Measurements from ENCODE around the gene TMEM101.
"Not testable (repeated sequence)": the region's sequence is repeated elsewhere in the genome, so short reads cannot be mapped to it uniquely, and the experiment has no call there.

The TMEM101 gene

GRCh38 chr17:44023545-44024270 is 8.9 kb upstream of the TMEM101 start:
- no peak for DNase-seq

- no peak for DNase-seq
Observed at GRCh38 chr17:44022246-44022645, 7.5 kb upstream of the TMEM101 start.

DNA sequence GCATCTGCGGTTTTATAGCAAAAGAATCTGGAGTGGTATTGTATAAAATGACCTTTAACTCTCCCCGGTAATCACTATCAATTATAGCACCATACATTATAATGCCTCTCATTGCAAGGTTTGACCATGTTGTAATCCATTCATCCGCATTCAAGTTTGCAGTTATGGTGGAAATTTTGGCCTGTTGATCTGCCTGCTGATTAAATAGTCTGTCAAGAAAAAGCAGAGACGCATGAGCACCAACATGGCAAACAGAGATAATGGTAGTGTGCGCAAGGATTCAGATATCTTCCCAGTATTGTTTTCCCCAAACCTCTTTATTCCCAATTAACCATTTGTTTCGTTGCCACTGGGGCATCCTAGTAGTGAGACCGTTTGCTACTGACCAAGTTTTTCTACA is 6.5 kb upstream of the TMEM101 start:
- DNase-seq: not testable (repeated sequence)

- DNase-seq: no peak
Observed at GRCh38 chr17:44014133-44014436, 678 bp downstream of the TMEM101 start.

- no peak for DNase-seq
Observed at GRCh38 chr17:44012874-44013273, 1.9 kb downstream of the TMEM101 start.

- no peak for DNase-seq
Observed at GRCh38 chr17:44012391-44012790, 2.4 kb downstream of the TMEM101 start.

DNA sequence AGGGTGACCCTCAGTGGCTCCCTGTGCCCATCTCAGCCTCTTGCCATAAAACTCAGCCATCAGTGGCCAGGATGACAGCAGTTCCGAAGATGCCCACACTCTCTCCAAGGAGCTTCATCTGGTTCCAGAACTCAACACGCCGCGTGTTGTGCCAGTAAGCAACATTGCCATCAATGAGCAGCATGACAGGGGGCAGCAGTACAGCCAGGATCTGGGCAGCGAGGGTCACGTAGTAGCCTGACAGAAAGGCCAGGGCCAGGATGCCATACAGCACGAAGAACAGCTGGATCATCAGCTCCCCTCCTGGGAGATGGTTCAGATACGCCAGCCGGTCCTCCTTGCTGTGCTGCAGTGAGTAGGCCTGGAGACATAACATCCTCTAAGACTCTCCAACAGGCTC is 2.9 kb downstream of the TMEM101 start:
- DNase-seq: no peak

DNA sequence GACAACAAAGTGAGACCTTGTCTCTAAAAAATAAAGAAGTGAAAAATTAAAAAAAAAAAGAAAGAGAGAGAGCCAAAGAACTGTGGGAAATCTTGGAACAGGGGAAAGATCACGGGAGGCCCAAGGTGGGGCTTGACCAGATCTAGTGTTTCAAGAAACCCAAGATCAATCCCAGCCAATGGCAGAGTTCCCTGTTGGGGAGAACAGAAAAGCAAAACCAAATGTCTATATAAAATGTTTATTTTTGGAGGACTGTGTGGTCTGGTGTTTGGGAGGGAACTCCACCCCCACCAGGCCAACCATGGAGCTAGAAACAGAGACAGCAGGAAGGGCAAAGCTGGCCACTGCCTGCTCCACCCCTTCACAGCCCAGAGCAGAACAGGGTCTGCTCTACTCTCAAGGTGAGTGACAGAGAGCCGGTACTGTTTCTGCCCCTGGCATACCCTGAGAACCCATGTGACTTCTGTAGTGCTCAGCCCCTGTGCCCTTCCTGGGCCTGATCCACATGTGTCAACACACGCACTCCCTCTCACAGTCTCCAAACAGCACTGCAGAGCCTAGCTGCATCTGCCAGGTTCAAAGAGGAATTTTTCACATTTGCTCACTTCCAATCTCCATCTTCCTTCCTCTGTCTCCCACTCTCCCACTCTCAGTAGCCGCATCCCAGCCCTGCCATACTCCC is 3.7 kb downstream of the TMEM101 start:
- no peak for DNase-seq

- DNase-seq: no peak
Observed at GRCh38 chr17:44008205-44008909, 6.4 kb downstream of the TMEM101 start.

DNA sequence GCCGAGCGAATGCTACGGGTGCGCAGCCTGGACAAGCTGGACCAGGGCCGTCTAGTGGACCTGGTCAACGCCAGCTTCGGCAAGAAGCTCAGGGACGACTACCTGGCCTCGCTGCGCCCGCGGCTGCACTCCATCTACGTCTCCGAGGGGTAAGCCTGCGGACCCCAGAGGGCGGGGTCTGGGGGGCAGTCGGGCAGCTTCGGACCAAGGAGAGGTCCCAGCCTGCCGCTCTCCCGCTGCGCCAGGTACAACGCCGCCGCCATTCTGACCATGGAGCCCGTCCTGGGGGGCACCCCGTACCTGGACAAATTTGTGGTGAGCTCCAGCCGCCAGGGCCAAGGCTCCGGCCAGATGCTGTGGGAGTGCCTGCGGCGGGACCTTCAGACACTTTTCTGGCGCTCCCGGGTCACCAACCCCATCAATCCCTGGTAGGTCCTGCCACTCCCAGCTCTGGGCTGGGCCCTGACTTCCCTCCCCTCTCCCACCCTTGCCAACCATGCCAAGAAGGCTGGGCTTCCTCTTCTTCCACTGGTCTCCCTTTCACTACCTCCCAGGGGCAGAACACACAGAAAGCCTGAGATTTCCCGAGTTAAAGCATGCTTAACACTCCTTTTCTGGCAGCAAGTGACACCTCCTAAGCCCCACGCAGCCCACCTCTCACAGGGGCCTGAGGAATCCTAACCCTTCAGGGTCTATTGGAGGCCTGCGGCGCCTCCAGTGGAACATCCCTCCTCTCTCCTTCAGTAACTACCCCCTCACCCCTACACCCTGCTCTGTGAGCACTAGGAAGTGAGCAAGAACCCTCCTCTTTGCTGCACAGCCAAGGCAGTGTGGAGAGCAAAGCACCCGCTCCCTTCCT is 7.2 kb downstream of the TMEM101 start:
- no peak for DNase-seq

- DNase-seq: peak; percentile 92
Observed at GRCh38 chr17:44006598-44007345, 8.0 kb downstream of the TMEM101 start.

DNA sequence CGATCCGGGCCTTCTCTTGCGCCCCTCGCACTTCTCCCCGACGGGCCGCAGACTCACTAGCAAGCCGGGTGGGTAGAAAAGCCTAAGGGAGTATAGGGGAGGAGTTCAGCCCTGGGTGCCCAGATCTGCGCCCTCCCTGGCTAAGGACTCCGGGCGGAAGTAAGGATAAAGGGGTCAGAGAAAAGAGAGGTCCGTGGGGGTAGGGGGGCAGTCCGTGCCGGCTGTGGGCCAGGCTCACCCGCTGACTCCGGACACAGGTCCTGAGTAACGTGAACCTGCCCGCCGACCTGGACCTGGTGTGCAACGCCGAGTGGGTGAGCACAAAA is 8.5 kb downstream of the TMEM101 start:
- no peak for DNase-seq

DNA sequence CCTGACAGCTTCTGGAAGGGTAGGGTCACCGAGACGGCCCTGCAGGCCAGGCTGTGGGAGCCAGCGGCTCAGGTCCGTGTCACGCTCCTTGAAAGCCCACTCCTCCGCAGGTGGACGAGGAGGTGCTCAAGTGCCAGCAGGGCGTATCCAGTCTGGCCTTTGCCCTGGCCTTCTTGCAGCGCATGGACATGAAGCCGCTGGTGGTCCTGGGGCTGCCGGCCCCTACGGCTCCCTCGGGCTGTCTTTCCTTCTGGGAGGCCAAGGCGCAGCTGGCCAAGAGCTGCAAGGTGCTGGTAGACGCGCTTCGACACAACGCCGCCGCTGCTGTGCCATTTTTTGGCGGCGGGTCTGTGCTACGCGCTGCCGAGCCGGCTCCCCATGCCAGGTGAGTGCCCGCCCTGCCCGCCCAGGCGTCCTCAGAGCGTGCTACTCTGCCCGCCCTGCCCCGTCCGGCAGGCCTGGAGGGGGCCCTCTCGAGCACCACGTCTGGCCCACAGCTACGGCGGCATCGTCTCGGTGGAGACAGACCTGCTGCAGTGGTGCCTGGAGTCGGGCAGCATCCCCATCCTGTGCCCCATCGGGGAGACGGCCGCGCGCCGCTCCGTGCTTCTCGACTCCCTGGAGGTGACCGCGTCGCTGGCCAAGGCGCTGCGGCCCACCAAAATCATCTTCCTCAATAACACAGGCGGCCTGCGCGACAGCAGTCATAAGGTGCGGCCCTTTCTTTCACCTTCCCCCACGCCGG is 9.1 kb downstream of the TMEM101 start:
- DNase-seq: peak; percentile 38

- DNase-seq: peak; percentile 11
Observed at GRCh38 chr17:44004761-44005526, 9.8 kb downstream of the TMEM101 start.

- DNase-seq: no peak
Observed at GRCh38 chr17:44004077-44004760, 10.5 kb downstream of the TMEM101 start, which contains the start of gene NAGS. NAGS (plus strand) TSS chr17:44004622; CDS start chr17:44004664, 42 bp downstream.

GRCh38 chr17:44002141-44002848 is 12.5 kb downstream of the TMEM101 start:
- no peak for DNase-seq

DNA sequence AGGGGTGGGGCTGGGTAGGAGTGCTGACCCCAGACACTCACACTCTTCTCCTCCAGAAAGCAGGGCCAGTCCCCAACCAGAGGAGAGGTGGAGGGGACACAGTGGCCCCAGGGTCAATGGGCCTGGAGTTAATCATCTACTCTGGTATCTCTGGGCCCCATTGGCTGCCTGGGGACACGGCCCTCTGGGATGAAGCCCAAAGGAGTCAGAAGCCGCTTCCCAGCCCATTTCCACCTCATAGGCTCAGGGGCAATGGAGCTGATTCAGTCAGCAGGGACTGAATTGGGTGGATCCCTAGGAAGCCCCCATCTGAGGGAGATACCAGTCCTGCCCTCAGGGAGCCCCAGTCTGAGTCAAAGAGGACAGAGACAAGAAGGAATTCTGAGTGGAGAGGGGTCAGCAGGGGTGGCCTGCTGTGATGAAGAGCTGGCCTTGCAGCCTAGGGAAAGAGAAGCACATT is 13.3 kb downstream of the TMEM101 start:
- no peak for DNase-seq

DNA sequence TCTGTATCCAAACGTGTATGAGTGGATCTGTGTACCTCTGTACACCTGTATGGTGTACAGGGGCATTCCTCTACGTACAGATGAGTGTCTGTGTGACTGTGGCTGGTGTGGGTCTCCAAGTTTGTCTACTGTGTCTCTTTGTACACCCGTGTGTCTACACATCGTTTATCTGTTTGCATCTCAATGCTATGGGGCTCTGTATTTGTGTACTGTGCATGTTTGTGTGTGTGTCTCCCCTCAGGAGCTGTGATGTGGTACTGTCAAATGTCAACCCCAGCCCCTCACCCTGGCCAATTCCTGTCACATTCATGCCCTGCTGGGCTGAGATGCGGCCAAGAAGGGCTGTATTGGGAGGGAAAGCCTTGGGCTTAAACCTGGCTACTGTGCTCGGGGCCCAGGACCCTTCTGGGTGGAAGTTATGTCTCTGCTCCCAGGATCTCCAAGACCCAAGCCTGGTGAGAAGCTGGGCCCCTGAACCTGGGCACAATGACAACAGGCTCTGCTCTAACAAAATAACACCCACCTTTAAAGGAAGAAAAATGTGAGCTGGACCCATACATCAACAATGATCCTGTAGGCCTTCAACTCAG is 13.8 kb downstream of the TMEM101 start:
- no peak for DNase-seq

Data from DMS153 (cell line).